Activated CD8-positive, alpha-beta memory T cell treated with anti-CD3 and anti-CD28 coated beads, Interleukin-2, amount 10 ng/mL, durations not matched to agents 7 days and 5 days (primary cell): ENCODE results near the gene ADPRM. TPM values are rescaled to one million over a fixed set of nuclear protein-coding genes. Genes with fewer than 3 reads are reported as not detected.
"Not testable (repeated sequence)": the region's sequence is repeated elsewhere in the genome, so short reads cannot be mapped to it uniquely, and the experiment has no call there.

Experiments
- ATAC-seq: fragments of 150-1000 bp; cut with Tn5 transposase; one replicate; pipeline ENCODE4 v1.10.0; 2021; ENCODE audit warnings: moderate library complexity
- CTCF ChIA-PET: fragments of 350-600 bp; sonication (Branson Sonifier 250); formaldehyde crosslinking; loops from one replicate; lab custom pipeline; 2021; ENCODE audit warnings: antibody characterized with exemption; lab: Charles Lee
- DNase-seq: peaks from one replicate; pipeline ENCODE4 v3.0.0-alpha.2; 2020
- H3K27ac Mint-ChIP-seq: one replicate; pipeline ENCODE4 v1.8.0; 2021; ENCODE audit warnings: mild to moderate bottlenecking, mixed read lengths
- H3K27me3 Mint-ChIP-seq: one replicate; pipeline ENCODE4 v1.8.0; 2021; ENCODE audit warnings: mixed read lengths
- H3K36me3 Mint-ChIP-seq: one replicate; pipeline ENCODE4 v1.8.0; 2021; ENCODE audit warnings: mild to moderate bottlenecking, mixed read lengths
- H3K4me1 Mint-ChIP-seq: one replicate; pipeline ENCODE4 v1.8.0; 2021; ENCODE audit warnings: mixed read lengths
- H3K4me3 Mint-ChIP-seq: one replicate; pipeline ENCODE4 v1.8.0; 2021; ENCODE audit warnings: mild to moderate bottlenecking, moderate library complexity, mixed read lengths
- H3K9me3 Mint-ChIP-seq: one replicate; pipeline ENCODE4 v1.8.0; 2022; ENCODE audit warnings: low read depth, mixed read lengths
- total RNA-seq, 2 experiments: library from RNA; stranded (reverse); gene quantifications; one replicate each; pipeline ENCODE4 v1.2.3, GENCODE V29; 2021

The ADPRM gene
- total RNA-seq, 2 experiments from 2014 or later: 9.9 to 10.6 TPM

DNA sequence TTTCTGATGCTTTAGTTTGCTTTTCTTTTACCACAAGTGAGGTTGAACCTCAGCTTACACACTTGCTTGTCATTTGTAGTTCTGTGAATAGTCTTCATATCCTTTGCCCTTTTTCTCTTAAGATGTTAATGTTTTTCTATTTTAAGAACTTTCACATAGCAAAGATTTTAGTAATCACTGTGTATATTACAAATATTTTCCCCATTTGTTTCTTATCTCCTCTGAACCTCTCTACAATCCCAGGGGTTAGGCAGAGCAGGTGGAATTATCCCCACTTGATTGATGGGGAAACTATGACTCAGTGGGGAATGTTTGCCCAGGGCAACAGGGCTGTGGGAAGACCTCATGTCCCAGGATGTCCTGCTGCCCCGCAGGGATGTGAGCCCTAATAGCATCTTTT lies 28.6 kb upstream of the ADPRM start:
- H3K36me3 Mint-ChIP-seq: peaks cover 2% of the 10 kb centered on the region
- H3K9me3 Mint-ChIP-seq: no peaks in the 10 kb centered on the region
- no peaks in the 10 kb centered on the region for H3K4me1 Mint-ChIP-seq
- no peak overlapping the region for H3K27ac Mint-ChIP-seq
- H3K27me3 Mint-ChIP-seq: no peaks in the 10 kb centered on the region
- DNase-seq: no peak
- no peak overlapping the region for H3K4me3 Mint-ChIP-seq
- CTCF ChIA-PET: no interaction called here
- ATAC-seq: no peak

- Mint-ChIP-seq H3K4me3 (no peak overlapping the region), H3K27me3 (no peaks in the 10 kb centered on the region), H3K27ac (no peak overlapping the region), H3K9me3 (no peaks in the 10 kb centered on the region), H3K4me1 (no peaks in the 10 kb centered on the region), H3K36me3 (peaks cover 9% of the 10 kb centered on the region)
- CTCF ChIA-PET: interaction anchor here (1.2 kb wide), 1 partner anchor 26 kb away, joined by 3 read pairs; no protein-coding TSS in a partner anchor
- DNase-seq (no peak), ATAC-seq (no peak)
These were observed 24.1 kb upstream of the ADPRM start for GRCh38 chr17:10673312-10673711.

DNA sequence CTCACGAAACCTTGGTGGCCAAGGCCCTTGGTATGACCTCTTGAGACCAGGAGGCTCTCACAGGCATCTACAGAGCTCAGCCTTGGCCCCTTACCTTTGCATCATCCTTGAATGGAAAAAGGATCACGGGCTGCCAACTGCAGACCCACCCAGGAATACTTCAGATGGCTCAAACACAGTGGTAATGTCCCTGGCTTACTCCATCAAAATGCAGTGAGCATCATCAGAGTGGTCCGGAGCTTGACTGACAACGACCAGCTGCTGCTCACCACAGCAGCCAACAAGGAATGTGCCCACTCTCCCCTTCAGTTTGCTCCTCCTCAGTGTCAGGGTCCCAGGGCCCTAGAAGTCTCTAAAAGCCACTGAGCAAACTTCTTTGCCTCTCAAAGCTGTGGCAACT lies 22.7 kb upstream of the ADPRM start:
- Mint-ChIP-seq H3K27ac (no peak overlapping the region), H3K4me1 (no peaks in the 10 kb centered on the region), H3K36me3 (peaks cover 12% of the 10 kb centered on the region), H3K9me3 (no peaks in the 10 kb centered on the region), H3K27me3 (no peaks in the 10 kb centered on the region), H3K4me3 (no peak overlapping the region)
- DNase-seq (no peak), ATAC-seq (no peak)
- CTCF ChIA-PET: interaction anchor here (0.5 to 2.2 kb wide), 3 partner anchors 9 to 111 kb away, joined by 3 to 9 read pairs (median 3); no protein-coding TSS in a partner anchor

DNA sequence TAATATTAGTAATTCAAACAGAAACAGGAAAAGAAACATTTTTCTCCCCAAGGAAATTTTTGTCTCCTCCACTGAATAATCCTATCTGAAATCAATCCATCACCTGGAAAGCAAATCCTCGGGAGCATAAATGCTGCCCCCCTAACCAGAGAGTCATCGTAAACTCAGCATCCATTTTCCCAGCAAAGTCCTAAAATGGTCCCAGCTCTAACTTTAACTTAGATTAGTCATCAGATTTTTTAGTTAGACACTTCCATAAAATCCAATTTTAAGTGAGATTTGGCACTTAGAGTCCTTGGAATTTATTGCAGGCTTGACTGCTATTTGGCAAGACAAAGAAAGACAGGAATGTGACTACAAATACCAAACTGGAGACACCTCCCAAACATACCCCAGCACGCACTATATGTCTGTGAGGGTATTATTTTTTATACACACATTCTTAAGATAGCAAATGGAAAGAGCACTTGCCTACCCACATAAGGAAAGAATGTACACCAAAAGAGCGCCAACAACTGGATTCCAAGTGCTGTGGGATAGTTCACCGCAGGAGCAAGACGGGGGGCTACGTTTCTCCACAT lies 15.4 kb upstream of the ADPRM start:
- Mint-ChIP-seq H3K36me3 (peaks cover 47% of the 10 kb centered on the region), H3K9me3 (no peaks in the 10 kb centered on the region), H3K27me3 (no peaks in the 10 kb centered on the region), H3K4me1 (no peaks in the 10 kb centered on the region), H3K27ac (no peak overlapping the region), H3K4me3 (no peak overlapping the region)
- no peak for ATAC-seq
- no peak for DNase-seq
- CTCF ChIA-PET: interaction anchor here (1.8 kb wide), 1 partner anchor 14 kb away, joined by 5 read pairs; no protein-coding TSS in a partner anchor

DNA sequence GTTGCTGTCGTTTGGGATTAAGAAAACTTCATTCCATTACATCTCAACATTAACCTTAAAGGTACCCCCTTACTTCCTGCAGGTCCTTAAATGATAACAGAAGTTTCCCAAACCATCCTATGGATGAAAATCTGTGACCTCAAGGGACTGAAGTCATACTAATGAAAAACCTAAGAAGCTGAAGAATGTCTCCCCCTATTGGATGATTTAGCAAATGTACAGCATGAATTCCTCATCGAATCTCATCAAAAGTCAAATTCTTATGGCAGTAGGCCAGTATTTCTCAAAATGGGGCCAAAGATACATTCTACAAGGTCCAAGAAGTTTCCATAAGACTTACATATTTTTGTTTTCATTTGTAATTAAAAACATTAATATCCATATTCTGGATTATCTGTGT lies 13.5 kb upstream of the ADPRM start:
- H3K4me1 Mint-ChIP-seq: peaks cover 5% of the 10 kb centered on the region
- no peak overlapping the region for H3K27ac Mint-ChIP-seq
- H3K4me3 Mint-ChIP-seq: no peak overlapping the region
- no peaks in the 10 kb centered on the region for H3K27me3 Mint-ChIP-seq
- H3K9me3 Mint-ChIP-seq: no peaks in the 10 kb centered on the region
- H3K36me3 Mint-ChIP-seq: peaks cover 47% of the 10 kb centered on the region
- CTCF ChIA-PET: interaction anchor here (1.0 to 2.5 kb wide), 8 partner anchors 9 to 161 kb away, joined by 3 to 19 read pairs (median 5); partner anchors contain the start of gene MYH3
- DNase-seq (no peak), ATAC-seq (no peak)

GRCh38 chr17:10687499-10687898 lies 9.9 kb upstream of the ADPRM start:
- ATAC-seq (no peak), DNase-seq (no peak)
- CTCF ChIA-PET: no interaction called here
- H3K27me3 Mint-ChIP-seq: no peaks in the 10 kb centered on the region
- H3K36me3 Mint-ChIP-seq: peaks cover 59% of the 10 kb centered on the region
- H3K27ac Mint-ChIP-seq: no peak overlapping the region
- H3K4me3 Mint-ChIP-seq: no peak overlapping the region
- peaks cover 19% of the 10 kb centered on the region for H3K4me1 Mint-ChIP-seq
- H3K9me3 Mint-ChIP-seq: no peaks in the 10 kb centered on the region

DNA sequence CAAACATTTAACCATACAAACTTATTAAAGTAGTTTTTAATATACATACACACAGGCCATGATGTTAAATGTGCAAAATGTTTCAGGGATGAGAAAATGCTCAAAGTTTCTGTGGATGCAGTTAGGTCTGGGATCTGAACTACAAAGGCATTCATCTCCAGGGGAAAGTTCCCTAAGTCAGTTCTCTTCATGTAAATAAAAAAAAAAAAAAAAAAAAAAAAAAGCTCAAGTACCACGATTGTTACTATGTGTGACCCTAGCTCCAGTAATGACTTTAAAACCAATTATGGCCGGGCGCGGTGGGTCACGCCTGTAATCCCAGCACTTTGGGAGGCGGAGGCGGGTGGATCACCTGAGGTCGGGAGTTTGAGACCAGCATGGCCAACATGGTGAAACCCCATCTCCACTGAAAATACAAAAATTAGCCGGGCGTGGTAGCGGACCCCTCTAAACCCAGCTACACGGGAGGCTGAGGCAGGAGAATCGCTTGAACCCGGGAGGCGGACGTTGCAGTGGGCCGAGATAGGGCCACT lies 1.5 kb upstream of the ADPRM start:
- ATAC-seq, DNase-seq, H3K9me3 Mint-ChIP-seq, H3K27me3 Mint-ChIP-seq: not testable (repeated sequence)
- H3K27ac Mint-ChIP-seq: peak overlapping the region; percentile 94
- CTCF ChIA-PET: interaction anchor here (0.8 to 2.2 kb wide), 8 partner anchors 9 to 149 kb away, joined by 3 to 7 read pairs (median 5); no protein-coding TSS in a partner anchor
- peak overlapping the region; percentile 93 for H3K4me3 Mint-ChIP-seq
- H3K36me3 Mint-ChIP-seq: peaks cover 32% of the 10 kb centered on the region
- peaks cover 49% of the 10 kb centered on the region for H3K4me1 Mint-ChIP-seq

- ATAC-seq (no peak), DNase-seq (no peak)
- peak overlapping the region; percentile 94 for H3K27ac Mint-ChIP-seq
- peaks cover 20% of the 10 kb centered on the region for H3K36me3 Mint-ChIP-seq
- no peaks in the 10 kb centered on the region for H3K9me3 Mint-ChIP-seq
- peaks cover 54% of the 10 kb centered on the region for H3K4me1 Mint-ChIP-seq
- H3K27me3 Mint-ChIP-seq: no peaks in the 10 kb centered on the region
- H3K4me3 Mint-ChIP-seq: peak overlapping the region; percentile 93
- CTCF ChIA-PET: no interaction called here
These were observed 863 bp downstream of the ADPRM start for GRCh38 chr17:10698096-10698818.

GRCh38 chr17:10699856-10700255 lies 2.5 kb downstream of the ADPRM start:
- Mint-ChIP-seq H3K4me3 (peak overlapping the region; percentile 39), H3K36me3 (peaks cover 13% of the 10 kb centered on the region), H3K27ac (peak overlapping the region; percentile 74), H3K4me1 (peaks cover 44% of the 10 kb centered on the region), H3K9me3 (no peaks in the 10 kb centered on the region), H3K27me3 (no peaks in the 10 kb centered on the region)
- ATAC-seq: no peak
- CTCF ChIA-PET: interaction anchor here (1.1 to 1.6 kb wide), 4 partner anchors 15 to 53 kb away, joined by 3 to 8 read pairs (median 6); no protein-coding TSS in a partner anchor
- no peak for DNase-seq

- H3K9me3 Mint-ChIP-seq: no peaks in the 10 kb centered on the region
- no peak overlapping the region for H3K4me3 Mint-ChIP-seq
- peaks cover 38% of the 10 kb centered on the region for H3K4me1 Mint-ChIP-seq
- no peak for DNase-seq
- H3K36me3 Mint-ChIP-seq: peaks cover 18% of the 10 kb centered on the region
- no peak overlapping the region for H3K27ac Mint-ChIP-seq
- CTCF ChIA-PET: no interaction called here
- ATAC-seq: no peak
- no peaks in the 10 kb centered on the region for H3K27me3 Mint-ChIP-seq
These were observed 5.2 kb downstream of the ADPRM start for GRCh38 chr17:10702574-10702973.

DNA sequence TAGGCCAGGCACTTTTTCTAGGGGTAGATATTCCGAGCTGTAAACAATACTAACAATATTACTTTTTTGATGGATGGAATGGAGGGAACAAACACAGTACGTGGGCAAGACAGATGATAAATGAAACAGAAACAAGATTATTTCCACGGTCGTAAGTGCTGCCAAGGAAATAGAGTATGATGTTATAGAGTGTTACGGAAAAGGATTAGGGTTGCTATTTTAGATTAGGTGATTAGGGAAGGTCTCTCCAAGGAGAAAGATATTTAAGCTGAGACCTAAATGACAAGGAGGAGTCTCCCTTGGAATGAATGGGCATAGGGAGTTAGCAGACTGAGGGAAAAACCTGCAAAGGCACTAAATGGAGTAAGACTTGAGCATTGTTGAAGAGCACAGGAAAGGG lies 8.3 kb downstream of the ADPRM start:
- H3K27ac Mint-ChIP-seq: no peak overlapping the region

DNA sequence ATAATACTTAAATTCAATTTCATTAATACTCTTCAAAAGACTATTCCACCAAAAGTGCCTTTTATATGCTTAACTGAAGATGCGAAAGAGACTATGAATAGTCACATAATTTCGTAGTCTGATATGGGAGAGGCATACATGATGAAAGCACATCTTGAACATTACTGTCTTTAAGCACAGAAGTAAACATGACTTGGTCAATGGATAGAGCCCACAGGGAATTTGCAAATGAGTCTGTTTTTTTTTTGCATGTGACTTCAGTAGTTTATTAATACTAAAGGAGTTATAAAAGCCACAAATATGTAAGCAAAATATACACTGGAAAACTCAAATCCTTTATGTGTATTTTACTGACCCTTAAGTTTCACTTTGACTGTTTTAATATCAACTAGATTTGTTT lies 15.9 kb downstream of the ADPRM start:
- no peak overlapping the region for H3K27ac Mint-ChIP-seq
- H3K36me3 Mint-ChIP-seq: peaks cover 45% of the 10 kb centered on the region
- H3K4me1 Mint-ChIP-seq: no peaks in the 10 kb centered on the region
- ATAC-seq (no peak), DNase-seq (no peak)
- CTCF ChIA-PET: no interaction called here
- H3K4me3 Mint-ChIP-seq: no peak overlapping the region
- no peaks in the 10 kb centered on the region for H3K9me3 Mint-ChIP-seq
- no peaks in the 10 kb centered on the region for H3K27me3 Mint-ChIP-seq

More for the DNA sequence above, 8.3 kb downstream of the ADPRM start:
- H3K27me3 Mint-ChIP-seq: no peaks in the 10 kb centered on the region
- DNase-seq (no peak), ATAC-seq (no peak)
- H3K4me3 Mint-ChIP-seq: no peak overlapping the region
- peaks cover 25% of the 10 kb centered on the region for H3K4me1 Mint-ChIP-seq
- H3K9me3 Mint-ChIP-seq: no peaks in the 10 kb centered on the region
- CTCF ChIA-PET: interaction anchor here (1.2 to 1.8 kb wide), 2 partner anchors 11 to 12 kb away, joined by 3 to 5 read pairs; no protein-coding TSS in a partner anchor
- H3K36me3 Mint-ChIP-seq: peaks cover 33% of the 10 kb centered on the region

GRCh38 chr17:10716218-10716617 lies 18.8 kb downstream of the ADPRM start:
- no peak for ATAC-seq
- no peak for DNase-seq
- CTCF ChIA-PET: no interaction called here
- H3K4me3 Mint-ChIP-seq: no peak overlapping the region
- H3K4me1 Mint-ChIP-seq: no peaks in the 10 kb centered on the region
- H3K27ac Mint-ChIP-seq: no peak overlapping the region
- H3K27me3 Mint-ChIP-seq: no peaks in the 10 kb centered on the region
- H3K9me3 Mint-ChIP-seq: no peaks in the 10 kb centered on the region
- peaks cover 25% of the 10 kb centered on the region for H3K36me3 Mint-ChIP-seq
